Measurements from ENCODE around the gene HOXA3.

HOXA3 gene

GRCh38 chr7:27143950-27144780 is 8.2 kb downstream of the HOXA3 start:
- no peak for DNase-seq (ENCODE audit: low read depth in 2 of 2)

- no peak for DNase-seq (ENCODE audit: low read depth in 2 of 2)
These were observed 9.1 kb downstream of the HOXA3 start, which contains the start of gene HOXA5 for GRCh38 chr7:27143023-27143949. Gene HOXA5 (minus strand): TSS chr7:27143681. CDS start chr7:27143607, 74 bp downstream.

GRCh38 chr7:27142580-27143022 is 9.8 kb downstream of the HOXA3 start:
- no peak for DNase-seq (ENCODE audit: low read depth in 2 of 2)

GRCh38 chr7:27141923-27142579 is 10.3 kb downstream of the HOXA3 start:
- no peak for DNase-seq (ENCODE audit: low read depth in 2 of 2)

- no peak for DNase-seq (ENCODE audit: low read depth in 2 of 2)
These were observed 11.1 kb downstream of the HOXA3 start for GRCh38 chr7:27141137-27141922.

- no peak for DNase-seq (ENCODE audit: low read depth in 2 of 2)
These were observed 12.1 kb downstream of the HOXA3 start for GRCh38 chr7:27140126-27140857.

- no peak for DNase-seq (ENCODE audit: low read depth in 2 of 2)
These were observed 12.9 kb downstream of the HOXA3 start for GRCh38 chr7:27139334-27140125.

- no peak for DNase-seq (ENCODE audit: low read depth in 2 of 2)
These were observed 13.4 kb downstream of the HOXA3 start for GRCh38 chr7:27138985-27139333.

GRCh38 chr7:27138472-27138871 is 13.9 kb downstream of the HOXA3 start:
- DNase-seq (ENCODE audit: low read depth in 2 of 2), result no peak

- no peak for DNase-seq (ENCODE audit: low read depth in 2 of 2)
These were observed 14.6 kb downstream of the HOXA3 start for GRCh38 chr7:27137640-27138315.

GRCh38 chr7:27134392-27134791 is 18.0 kb downstream of the HOXA3 start:
- DNase-seq (ENCODE audit: low read depth in 2 of 2), result no peak

GRCh38 chr7:27133409-27134231 is 18.8 kb downstream of the HOXA3 start:
- no peak for DNase-seq (ENCODE audit: low read depth in 2 of 2)

- no peak for DNase-seq (ENCODE audit: low read depth in 2 of 2)
These were observed 19.4 kb downstream of the HOXA3 start for GRCh38 chr7:27132978-27133377.

- DNase-seq (ENCODE audit: low read depth in 2 of 2), result no peak
These were observed 20.2 kb downstream of the HOXA3 start for GRCh38 chr7:27132214-27132613.

GRCh38 chr7:27131390-27131819 is 21.0 kb downstream of the HOXA3 start:
- DNase-seq (ENCODE audit: low read depth in 2 of 2), result no peak

GRCh38 chr7:27130540-27131389 is 21.6 kb downstream of the HOXA3 start, which contains the start of gene HOXA4:
Gene HOXA4 (minus strand): TSS chr7:27130757. CDS start chr7:27130733, 24 bp downstream.
- DNase-seq (ENCODE audit: low read depth in 2 of 2), result peak; percentile 45 to 56

Measured in stimulated activated CD8-positive, alpha-beta memory T cell treated with anti-CD3 and anti-CD28 coated beads, Interleukin-2, amount 100 ng/mL, for 1 hour (primary cell).